OCI-M2 (cell line): ENCODE measurements around the gene MED9.

Source experiments
- DNase-seq: peaks from one replicate; lab custom pipeline; 2025; ENCODE audit not compliant: unreplicated experiment; lab: John Stamatoyannopoulos, UW

The MED9 gene

GRCh38 chr17:17503566-17504130 lies 26.8 kb downstream of the MED9 start:
- no peak for DNase-seq

- DNase-seq: no peak
These were observed 27.7 kb downstream of the MED9 start for GRCh38 chr17:17504341-17505140.

GRCh38 chr17:17505151-17505550 lies 28.4 kb downstream of the MED9 start:
- DNase-seq: no peak

GRCh38 chr17:17505610-17506171 lies 28.9 kb downstream of the MED9 start:
- no peak for DNase-seq

- no peak for DNase-seq
These were observed 29.5 kb downstream of the MED9 start for GRCh38 chr17:17506181-17506741.

- no peak for DNase-seq
These were observed 30.2 kb downstream of the MED9 start for GRCh38 chr17:17506893-17507464.

GRCh38 chr17:17507465-17508011 lies 30.7 kb downstream of the MED9 start:
- no peak for DNase-seq

- no peak for DNase-seq
These were observed 31.3 kb downstream of the MED9 start for GRCh38 chr17:17508019-17508535.

GRCh38 chr17:17508646-17509591 lies 32.1 kb downstream of the MED9 start:
- DNase-seq: no peak

- DNase-seq: no peak
These were observed 33.0 kb downstream of the MED9 start for GRCh38 chr17:17509601-17510425.

GRCh38 chr17:17510456-17511292 lies 33.9 kb downstream of the MED9 start:
- no peak for DNase-seq

- DNase-seq: no peak
These were observed 34.5 kb downstream of the MED9 start for GRCh38 chr17:17511293-17511741.

GRCh38 chr17:17511881-17512858 lies 35.4 kb downstream of the MED9 start:
- no peak for DNase-seq

GRCh38 chr17:17512866-17513265 lies 36.1 kb downstream of the MED9 start:
- no peak for DNase-seq

- no peak for DNase-seq
These were observed 36.8 kb downstream of the MED9 start for GRCh38 chr17:17513626-17514025.

GRCh38 chr17:17514361-17514992 lies 37.7 kb downstream of the MED9 start:
- no peak for DNase-seq
